Measurements from ENCODE around the gene LY9.
"Not testable (repeated sequence)": the region's sequence is repeated elsewhere in the genome, so short reads cannot be mapped to it uniquely, and the experiment has no call there.

The LY9 gene

GRCh38 chr1:160864173-160864572 lies 68.2 kb downstream of the LY9 start:
- H3K4me3 ChIP-seq (replicated peaks; ENCODE audit: low read depth, low read length): no peak overlapping the region
- no peak for TF ChIP-seq CTCF (IDR thresholded peaks at IDR 0.05; ENCODE audit: low read depth, low read length, missing control alignments)
- DNase-seq (ENCODE audit: extremely low read depth, low read depth): no peak

GRCh38 chr1:160865337-160865736 lies 69.4 kb downstream of the LY9 start:
- H3K4me3 ChIP-seq (replicated peaks; ENCODE audit: low read depth, low read length): no peak overlapping the region
- TF ChIP-seq CTCF (IDR thresholded peaks at IDR 0.05; ENCODE audit: low read depth, low read length, missing control alignments): no peak
- DNase-seq (ENCODE audit: extremely low read depth, low read depth): no peak

- TF ChIP-seq CTCF (IDR thresholded peaks at IDR 0.05; ENCODE audit: low read depth, low read length, missing control alignments): no peak
- no peak for DNase-seq (ENCODE audit: extremely low read depth, low read depth)
- no peak overlapping the region for H3K4me3 ChIP-seq (replicated peaks; ENCODE audit: low read depth, low read length)
These were observed 70.2 kb downstream of the LY9 start for GRCh38 chr1:160866001-160866694.

GRCh38 chr1:160866695-160867260 lies 70.8 kb downstream of the LY9 start:
- DNase-seq (ENCODE audit: extremely low read depth, low read depth): no peak
- TF ChIP-seq CTCF (IDR thresholded peaks at IDR 0.05; ENCODE audit: low read depth, low read length, missing control alignments): no peak
- no peak overlapping the region for H3K4me3 ChIP-seq (replicated peaks; ENCODE audit: low read depth, low read length)

- not testable (repeated sequence) for H3K4me3 ChIP-seq (replicated peaks; ENCODE audit: low read depth, low read length); DNase-seq (ENCODE audit: extremely low read depth, low read depth)
These were observed 71.7 kb downstream of the LY9 start for GRCh38 chr1:160867651-160868050.

GRCh38 chr1:160868141-160868540 lies 72.2 kb downstream of the LY9 start:
- no peak for DNase-seq (ENCODE audit: extremely low read depth, low read depth)
- no peak for TF ChIP-seq CTCF (IDR thresholded peaks at IDR 0.05; ENCODE audit: low read depth, low read length, missing control alignments)
- H3K4me3 ChIP-seq (replicated peaks; ENCODE audit: low read depth, low read length): no peak overlapping the region

- no peak for DNase-seq (ENCODE audit: extremely low read depth, low read depth)
- H3K4me3 ChIP-seq (replicated peaks; ENCODE audit: low read depth, low read length): no peak overlapping the region
- TF ChIP-seq CTCF (IDR thresholded peaks at IDR 0.05; ENCODE audit: low read depth, low read length, missing control alignments): no peak
These were observed 79.0 kb downstream of the LY9 start for GRCh38 chr1:160874935-160875334.

GRCh38 chr1:160875591-160875990 lies 79.6 kb downstream of the LY9 start:
- DNase-seq (ENCODE audit: extremely low read depth, low read depth); H3K4me3 ChIP-seq (replicated peaks; ENCODE audit: low read depth, low read length): not testable (repeated sequence)

Measured in HFF-Myc (cell line).